HL-60 (cell line): Measurements from ENCODE around the gene PIAS4.

Source experiments
- DNase-seq, 2 experiments: peaks; one replicate each; pipeline ENCODE4 v3.0.0-alpha.2; 2010 to 2020; ENCODE audit warnings: low read depth in 1 of 2, low spot score in 1 of 2
- H3K27ac ChIP-seq: fragments of 250-450 bp; sonication (Bioruptor Pico); replicated peaks from 2 replicates; pipeline ENCODE4 v1.5.1; 2020; ENCODE audit warnings: mild to moderate bottlenecking, moderate library complexity
- H3K27me3 ChIP-seq: fragments of 250-450 bp; sonication (Bioruptor Pico); 2 replicates; pipeline ENCODE4 v1.5.1; 2021; ENCODE audit warnings: mild to moderate bottlenecking, moderate library complexity; ENCODE audit not compliant: insufficient read depth, poor library complexity, severe bottlenecking
- H3K4me3 ChIP-seq: replicated peaks from 2 replicates; pipeline ENCODE4 v1.5.1; 2011; ENCODE audit warnings: mild to moderate bottlenecking, control low read depth, low read length; ENCODE audit not compliant: insufficient read depth
- GABPA ChIP-seq: IDR thresholded peaks from 2 replicates; pipeline ENCODE4 v1.6.1; 2012; ENCODE audit warnings: low read depth
- POLR2AphosphoS5 ChIP-seq: IDR thresholded peaks from 2 replicates; pipeline ENCODE4 v1.6.1; 2012; ENCODE audit warnings: low read depth
- SPI1 ChIP-seq: IDR thresholded peaks from 2 replicates; pipeline ENCODE4 v1.6.1; 2012; ENCODE audit warnings: low read depth, mild to moderate bottlenecking, borderline replicate concordance
- TF ChIP-seq, protein P1 (sequence below): IDR thresholded peaks from one replicate; pipeline ENCODE4 v1.5.1; 2011; ENCODE audit warnings: low read length, control low read depth, inconsistent platforms; ENCODE audit not compliant: insufficient read depth
- TF ChIP-seq, protein P2 (sequence below): IDR thresholded peaks from 2 replicates; pipeline ENCODE4 v1.6.1; 2012; ENCODE audit warnings: low read depth; ENCODE audit not compliant: insufficient replicate concordance

PIAS4 gene

DNA sequence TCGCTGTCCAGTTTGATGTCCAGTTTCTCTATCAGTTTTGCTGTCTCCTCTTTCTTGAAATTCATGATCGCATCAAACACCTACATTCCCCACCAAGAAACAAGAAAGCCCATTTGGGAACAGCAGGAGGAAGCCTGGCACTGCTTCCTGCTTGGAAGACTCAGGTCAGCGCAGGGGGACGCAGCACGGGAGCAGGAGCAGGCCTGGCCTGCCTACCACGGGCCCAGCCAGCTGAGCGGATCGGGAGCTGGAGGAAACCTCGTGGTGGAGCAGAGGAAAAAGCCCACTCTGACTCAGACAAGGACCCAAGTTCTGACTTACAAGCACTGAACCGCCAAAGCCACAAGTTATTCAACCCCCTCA is 26.2 kb upstream of the PIAS4 start:
- DNase-seq = peak in 1 of 2 experiments; percentile 40
- Histone ChIP-seq H3K27ac (no peak overlapping the region), H3K4me3 (no peak overlapping the region), H3K27me3 (no peaks in the 10 kb centered on the region)
- TF ChIP-seq GABPA = no peak
- TF ChIP-seq SPI1 = no peak
- peak; percentile 8; the same call in 1 of the 2 replicates for TF ChIP-seq POLR2AphosphoS5

DNA sequence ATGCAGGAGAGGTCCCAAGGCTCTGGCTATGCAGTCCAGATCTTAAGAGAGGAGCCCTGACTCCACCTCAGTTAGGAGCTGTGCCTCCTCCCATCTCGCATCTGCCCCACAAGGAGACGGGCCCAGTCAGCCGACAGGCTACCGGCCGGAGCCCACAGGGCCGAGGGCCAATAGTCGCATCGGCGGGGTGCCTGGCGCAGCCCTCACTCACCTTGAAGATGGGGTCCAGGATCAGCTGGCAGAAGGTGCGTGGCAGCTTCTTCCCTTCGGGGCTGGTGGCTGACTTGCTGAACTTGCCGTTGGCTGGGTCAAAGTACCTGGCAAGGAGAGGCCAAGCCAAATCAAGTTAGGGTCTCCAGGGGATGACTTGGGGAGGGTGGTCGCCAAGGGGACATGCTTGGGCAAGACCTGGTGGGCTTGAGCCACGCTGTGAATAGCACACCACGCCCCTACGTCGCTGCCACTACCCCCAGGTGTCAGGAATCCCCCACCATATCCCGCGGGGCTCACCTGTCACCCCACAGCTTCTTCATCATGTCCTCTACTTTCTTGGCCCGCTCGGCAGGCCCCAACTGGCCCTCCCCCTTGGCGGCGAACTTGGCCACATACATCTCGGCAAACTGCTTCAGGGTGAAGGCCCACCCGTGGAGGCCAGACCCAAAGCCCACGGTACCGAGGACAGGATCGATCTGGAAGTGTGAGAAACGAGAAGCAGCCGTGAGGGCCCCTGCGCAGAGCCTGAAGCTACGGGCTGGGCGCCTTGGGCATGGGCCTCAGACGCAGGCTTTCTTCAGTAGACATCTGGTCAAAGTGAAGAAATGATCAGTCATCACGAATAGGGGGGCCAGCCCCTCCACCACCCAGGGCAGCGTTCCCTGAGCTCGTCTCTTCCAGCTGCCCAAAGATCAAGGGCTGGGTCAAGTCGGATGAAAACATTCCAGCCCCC is 25.5 kb upstream of the PIAS4 start:
- TF ChIP-seq POLR2AphosphoS5 = peak; percentile 14; the same call in 1 of the 2 replicates
- TF ChIP-seq GABPA = no peak
- H3K27ac ChIP-seq = no peak overlapping the region
- H3K4me3 ChIP-seq = no peak overlapping the region; the same call in 1 of the 2 replicates
- H3K27me3 ChIP-seq = no peaks in the 10 kb centered on the region
- peak in 1 of 2 experiments; percentile 37 for DNase-seq

DNA sequence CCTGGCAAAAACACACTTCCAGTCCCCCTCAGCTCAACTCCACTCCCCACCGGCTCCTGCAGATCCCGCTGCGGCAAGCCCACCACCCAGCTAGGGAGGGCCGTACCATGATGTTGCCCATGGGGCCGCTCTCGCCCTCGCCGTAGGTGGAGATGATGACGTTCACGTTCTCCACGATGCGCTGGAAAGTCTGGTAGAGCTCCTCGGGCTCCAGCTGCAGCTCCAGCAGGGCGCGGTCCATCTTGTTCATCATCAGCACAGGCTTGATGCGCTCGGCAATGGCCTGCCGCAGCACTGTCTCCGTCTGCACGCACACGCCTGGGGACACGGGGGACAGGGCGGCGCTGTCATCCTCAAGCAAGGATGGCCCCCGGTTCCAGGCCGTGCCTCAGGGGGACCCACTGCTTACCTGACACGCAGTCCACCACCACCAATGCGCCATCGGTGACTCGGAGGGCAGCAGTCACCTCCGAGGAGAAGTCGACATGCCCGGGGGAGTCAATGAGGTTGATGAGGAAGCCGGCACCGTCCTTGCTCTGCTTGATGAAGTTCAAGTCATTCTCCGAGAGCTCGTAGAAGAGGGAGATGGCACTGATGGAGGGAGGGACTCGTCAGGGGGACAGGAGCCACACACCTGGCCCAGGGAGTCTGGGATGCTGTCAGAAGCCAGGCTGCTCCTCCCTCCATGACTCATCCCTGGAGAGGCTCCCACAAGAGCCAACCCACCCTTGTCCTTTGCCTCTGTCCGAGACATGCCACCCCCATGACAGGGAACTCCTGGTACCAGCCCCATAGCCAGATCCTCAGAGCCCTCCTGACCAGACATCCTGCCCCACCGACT is 24.6 kb upstream of the PIAS4 start:
- no peaks in the 10 kb centered on the region for H3K27me3 ChIP-seq
- H3K4me3 ChIP-seq = peak overlapping the region; percentile 89
- TF ChIP-seq POLR2AphosphoS5 (no peak; the same call in 1 of the 2 replicates), GABPA (no peak), SPI1 (no peak)
- TF ChIP-seq, protein P1, sequence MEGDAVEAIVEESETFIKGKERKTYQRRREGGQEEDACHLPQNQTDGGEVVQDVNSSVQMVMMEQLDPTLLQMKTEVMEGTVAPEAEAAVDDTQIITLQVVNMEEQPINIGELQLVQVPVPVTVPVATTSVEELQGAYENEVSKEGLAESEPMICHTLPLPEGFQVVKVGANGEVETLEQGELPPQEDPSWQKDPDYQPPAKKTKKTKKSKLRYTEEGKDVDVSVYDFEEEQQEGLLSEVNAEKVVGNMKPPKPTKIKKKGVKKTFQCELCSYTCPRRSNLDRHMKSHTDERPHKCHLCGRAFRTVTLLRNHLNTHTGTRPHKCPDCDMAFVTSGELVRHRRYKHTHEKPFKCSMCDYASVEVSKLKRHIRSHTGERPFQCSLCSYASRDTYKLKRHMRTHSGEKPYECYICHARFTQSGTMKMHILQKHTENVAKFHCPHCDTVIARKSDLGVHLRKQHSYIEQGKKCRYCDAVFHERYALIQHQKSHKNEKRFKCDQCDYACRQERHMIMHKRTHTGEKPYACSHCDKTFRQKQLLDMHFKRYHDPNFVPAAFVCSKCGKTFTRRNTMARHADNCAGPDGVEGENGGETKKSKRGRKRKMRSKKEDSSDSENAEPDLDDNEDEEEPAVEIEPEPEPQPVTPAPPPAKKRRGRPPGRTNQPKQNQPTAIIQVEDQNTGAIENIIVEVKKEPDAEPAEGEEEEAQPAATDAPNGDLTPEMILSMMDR = no peak
- TF ChIP-seq, protein P2, sequence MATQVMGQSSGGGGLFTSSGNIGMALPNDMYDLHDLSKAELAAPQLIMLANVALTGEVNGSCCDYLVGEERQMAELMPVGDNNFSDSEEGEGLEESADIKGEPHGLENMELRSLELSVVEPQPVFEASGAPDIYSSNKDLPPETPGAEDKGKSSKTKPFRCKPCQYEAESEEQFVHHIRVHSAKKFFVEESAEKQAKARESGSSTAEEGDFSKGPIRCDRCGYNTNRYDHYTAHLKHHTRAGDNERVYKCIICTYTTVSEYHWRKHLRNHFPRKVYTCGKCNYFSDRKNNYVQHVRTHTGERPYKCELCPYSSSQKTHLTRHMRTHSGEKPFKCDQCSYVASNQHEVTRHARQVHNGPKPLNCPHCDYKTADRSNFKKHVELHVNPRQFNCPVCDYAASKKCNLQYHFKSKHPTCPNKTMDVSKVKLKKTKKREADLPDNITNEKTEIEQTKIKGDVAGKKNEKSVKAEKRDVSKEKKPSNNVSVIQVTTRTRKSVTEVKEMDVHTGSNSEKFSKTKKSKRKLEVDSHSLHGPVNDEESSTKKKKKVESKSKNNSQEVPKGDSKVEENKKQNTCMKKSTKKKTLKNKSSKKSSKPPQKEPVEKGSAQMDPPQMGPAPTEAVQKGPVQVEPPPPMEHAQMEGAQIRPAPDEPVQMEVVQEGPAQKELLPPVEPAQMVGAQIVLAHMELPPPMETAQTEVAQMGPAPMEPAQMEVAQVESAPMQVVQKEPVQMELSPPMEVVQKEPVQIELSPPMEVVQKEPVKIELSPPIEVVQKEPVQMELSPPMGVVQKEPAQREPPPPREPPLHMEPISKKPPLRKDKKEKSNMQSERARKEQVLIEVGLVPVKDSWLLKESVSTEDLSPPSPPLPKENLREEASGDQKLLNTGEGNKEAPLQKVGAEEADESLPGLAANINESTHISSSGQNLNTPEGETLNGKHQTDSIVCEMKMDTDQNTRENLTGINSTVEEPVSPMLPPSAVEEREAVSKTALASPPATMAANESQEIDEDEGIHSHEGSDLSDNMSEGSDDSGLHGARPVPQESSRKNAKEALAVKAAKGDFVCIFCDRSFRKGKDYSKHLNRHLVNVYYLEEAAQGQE = no peak
- DNase-seq = peak in 1 of 2 experiments; percentile 59
- H3K27ac ChIP-seq = peak overlapping the region; percentile 82

DNA sequence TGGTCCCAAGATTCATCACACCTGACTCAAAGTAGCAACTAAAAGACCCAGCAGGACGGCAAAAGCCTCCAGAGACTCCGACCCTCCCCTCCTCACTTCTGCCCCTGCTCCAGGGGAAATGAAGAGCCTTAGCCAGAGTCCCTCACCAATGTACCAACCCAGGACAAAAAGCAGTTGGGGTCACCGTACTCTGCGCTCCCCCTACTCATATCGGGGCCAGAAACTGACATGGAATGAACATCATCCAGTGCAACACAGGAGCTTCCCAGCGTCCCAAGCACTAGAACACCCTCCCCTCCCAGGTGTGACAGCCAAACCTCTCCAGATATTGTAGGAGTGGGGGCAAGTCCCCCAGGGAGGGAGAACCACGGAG is 24.0 kb upstream of the PIAS4 start:
- Histone ChIP-seq H3K27ac (peak overlapping the region; percentile 82), H3K4me3 (peak overlapping the region; percentile 89), H3K27me3 (no peaks in the 10 kb centered on the region)
- no peak for DNase-seq
- TF ChIP-seq GABPA = no peak
- no peak; the same call in 1 of the 2 replicates for TF ChIP-seq POLR2AphosphoS5
- TF ChIP-seq, protein P1 = no peak
- no peak for TF ChIP-seq SPI1
- TF ChIP-seq, protein P2 = no peak
